Small intestine (tissue), 7 donors: ENCODE measurements around the gene NAT8L. TPM values are rescaled to one million over a fixed set of nuclear protein-coding genes. Genes with fewer than 3 reads are reported as not detected.
A peak's percentile ranks its signal among the peaks of the same experiment; 100 is the strongest.

Experiments
- DNase-seq, 2 donors: peaks; one replicate each; pipeline versions ENCODE4 v3.0.0 to v3.0.0-alpha.2; 2013
- FAIRE-seq: peaks from 2 replicates; lab custom pipeline; 2012; peaks lifted over from hg19 to GRCh38; lab: Jason Lieb, UNC
- H3K27ac ChIP-seq, 3 donors: one replicate each; pipeline ENCODE4 v1.5.1; 2013; ENCODE audit warnings: low read length in 2 of 3, mild to moderate bottlenecking in 2 of 3, control low read depth in 1 of 3, inconsistent platforms in 1 of 3, low read depth in 1 of 3, moderate library complexity in 1 of 3
- H3K27me3 ChIP-seq, 3 donors: one replicate each; pipeline ENCODE4 v1.6.1; 2013; ENCODE audit warnings: low read length in 3 of 3, inconsistent platforms in 1 of 3; ENCODE audit not compliant: control insufficient read depth in 3 of 3, insufficient read depth in 3 of 3
- H3K36me3 ChIP-seq, 3 donors: one replicate each; pipeline ENCODE4 v1.6.1; 2013; ENCODE audit warnings: low read length in 3 of 3, inconsistent platforms in 1 of 3, low read depth in 1 of 3, mild to moderate bottlenecking in 1 of 3, moderate library complexity in 1 of 3; ENCODE audit not compliant: control insufficient read depth in 3 of 3, insufficient read depth in 2 of 3
- H3K4me1 ChIP-seq, 3 donors: one replicate each; pipeline ENCODE4 v1.6.1; 2013; ENCODE audit warnings: low read length in 2 of 3, inconsistent platforms in 1 of 3, low read depth in 1 of 3, mild to moderate bottlenecking in 1 of 3, moderate library complexity in 1 of 3; ENCODE audit not compliant: control insufficient read depth in 3 of 3, insufficient read depth in 2 of 3
- H3K4me3 ChIP-seq, 3 donors: one replicate each; pipeline ENCODE4 v1.5.1; 2013; ENCODE audit warnings: low read length in 3 of 3, control low read depth in 1 of 3, inconsistent platforms in 1 of 3, low read depth in 1 of 3, mild to moderate bottlenecking in 1 of 3, moderate library complexity in 1 of 3
- H3K9me3 ChIP-seq, 2 donors: one replicate each; pipeline ENCODE4 v1.6.1; 2013; ENCODE audit warnings: low read depth in 1 of 2, low read length in 1 of 2; ENCODE audit not compliant: control insufficient read depth in 2 of 2, insufficient read depth in 1 of 2
- WGBS, 3 donors: extraction: QIAGEN DNeasy Blood & Tissue Kit; methylation state at CpG; one replicate each; pipeline ENCODE4 v1.1.7; 2013; 5-methylcytosine and 5-hydroxymethylcytosine counted together
- polyA plus RNA-seq, 4 donors: library from polyadenylated mRNA; stranded (reverse) in 3 of 4; unstranded in 1 of 4; fragments of 200-250 nt in 3 of 4; fragments of 120-200 nt in 1 of 4; gene quantifications; one replicate each; pipeline versions ENCODE4 v1.2.1 to v1.2.3, GENCODE V29; 2013
- donor health status: healthy with polysubstance abuse.
- donor health status: control.
- donor health status: control.
- donor health status: Bipolar disorder and iron deficiency.
- donor health status: healthy.

NAT8L gene
- polyA plus RNA-seq, 4 donors, result under 0.01 to 1.8 (median 0.31) TPM; not detected in 1

GRCh38 chr4:2048831-2049230, 10.3 kb upstream of the NAT8L start:
- H3K9me3 ChIP-seq, result peaks cover 0 to 3% of the 10 kb centered on the region in 2 donors
- H3K4me3 ChIP-seq, result no peak overlapping the region
- WGBS, 3 donors, result 79 to 87% (median 84%) methylated on average over 8 of the region's 8 CpGs
- H3K4me1 ChIP-seq, result no peaks in the 10 kb centered on the region
- DNase-seq, result no peak
- H3K27ac ChIP-seq, result no peak overlapping the region
- peaks cover 0 to 3% (median 0%) of the 10 kb centered on the region in 3 donors for H3K36me3 ChIP-seq
- no peak for FAIRE-seq
- H3K27me3 ChIP-seq, result peaks cover 0 to 36% (median 0%) of the 10 kb centered on the region in 3 donors

DNA sequence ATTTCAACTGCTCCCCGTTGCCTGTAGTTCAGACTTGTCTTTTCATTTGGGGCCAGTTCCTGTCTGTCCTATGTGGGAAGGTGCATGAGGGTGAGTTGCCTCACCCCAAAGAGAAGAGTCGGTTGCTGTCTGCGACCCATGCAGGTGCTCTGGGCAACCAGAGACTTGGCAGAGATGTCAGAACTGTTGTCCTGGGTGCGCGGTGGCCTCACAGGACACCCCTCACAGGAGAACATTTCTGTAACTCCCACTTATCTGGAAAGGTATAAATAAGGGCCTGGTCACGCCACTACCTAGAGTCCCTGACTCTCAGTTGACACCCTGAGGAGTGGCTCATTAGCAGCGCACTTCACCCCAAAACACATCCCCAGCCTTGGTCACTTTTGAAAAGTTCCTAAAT, 9.7 kb upstream of the NAT8L start:
- Histone ChIP-seq H3K27ac (no peak overlapping the region), H3K27me3 (peaks cover 0 to 38% (median 2%) of the 10 kb centered on the region in 3 donors), H3K9me3 (peaks cover 0 to 3% of the 10 kb centered on the region in 2 donors), H3K4me1 (no peaks in the 10 kb centered on the region), H3K4me3 (no peak overlapping the region), H3K36me3 (no peaks in the 10 kb centered on the region)
- no peak for FAIRE-seq
- WGBS, 3 donors, result 90 to 92% (median 91%) methylated on average over 7 of the region's 7 CpGs
- no peak for DNase-seq

- H3K4me3 ChIP-seq, result no peak overlapping the region
- no peaks in the 10 kb centered on the region for H3K9me3 ChIP-seq
- WGBS, 3 donors, result 83 to 89% (median 86%) methylated on average over 7 of the region's 7 CpGs
- H3K27me3 ChIP-seq, result peaks cover 0 to 34% (median 2%) of the 10 kb centered on the region in 3 donors
- H3K36me3 ChIP-seq, result no peaks in the 10 kb centered on the region
- DNase-seq, result no peak
- no peak overlapping the region for H3K27ac ChIP-seq
- H3K4me1 ChIP-seq, result no peaks in the 10 kb centered on the region
- FAIRE-seq, result no peak
Observed at GRCh38 chr4:2049811-2050210, 9.3 kb upstream of the NAT8L start.

GRCh38 chr4:2051086-2051485, 8.0 kb upstream of the NAT8L start:
- Histone ChIP-seq H3K9me3 (no peaks in the 10 kb centered on the region), H3K27me3 (peaks cover 0 to 35% (median 2%) of the 10 kb centered on the region in 3 donors), H3K36me3 (no peaks in the 10 kb centered on the region), H3K27ac (no peak overlapping the region), H3K4me3 (no peak overlapping the region), H3K4me1 (no peaks in the 10 kb centered on the region)
- no peak for FAIRE-seq
- 72 to 81% (median 80%) methylated on average over 10 of the region's 10 CpGs for WGBS, 3 donors
- no peak for DNase-seq

GRCh38 chr4:2054217-2054616, 4.9 kb upstream of the NAT8L start:
- FAIRE-seq, result no peak
- WGBS, 3 donors, result 61 to 71% (median 65%) methylated on average over 6 of the region's 6 CpGs

GRCh38 chr4:2057382-2058065, 1.6 kb upstream of the NAT8L start:
- H3K36me3 ChIP-seq, result no peaks in the 10 kb centered on the region
- H3K4me3 ChIP-seq, result no peak overlapping the region
- no peaks in the 10 kb centered on the region for H3K9me3 ChIP-seq
- no peak for DNase-seq
- no peak overlapping the region for H3K27ac ChIP-seq
- WGBS, 3 donors, result 61 to 70% (median 68%) methylated on average over 26 of the region's 26 CpGs
- peaks cover 17 to 50% (median 27%) of the 10 kb centered on the region in 3 donors for H3K27me3 ChIP-seq
- no peak for FAIRE-seq
- H3K4me1 ChIP-seq, result no peaks in the 10 kb centered on the region

More at GRCh38 chr4:2054217-2054616, 4.9 kb upstream of the NAT8L start:
- Histone ChIP-seq H3K27ac (no peak overlapping the region), H3K9me3 (no peaks in the 10 kb centered on the region), H3K4me1 (no peaks in the 10 kb centered on the region), H3K27me3 (peaks cover 6 to 37% (median 12%) of the 10 kb centered on the region in 3 donors), H3K36me3 (no peaks in the 10 kb centered on the region), H3K4me3 (no peak overlapping the region)
- no peak for DNase-seq

DNA sequence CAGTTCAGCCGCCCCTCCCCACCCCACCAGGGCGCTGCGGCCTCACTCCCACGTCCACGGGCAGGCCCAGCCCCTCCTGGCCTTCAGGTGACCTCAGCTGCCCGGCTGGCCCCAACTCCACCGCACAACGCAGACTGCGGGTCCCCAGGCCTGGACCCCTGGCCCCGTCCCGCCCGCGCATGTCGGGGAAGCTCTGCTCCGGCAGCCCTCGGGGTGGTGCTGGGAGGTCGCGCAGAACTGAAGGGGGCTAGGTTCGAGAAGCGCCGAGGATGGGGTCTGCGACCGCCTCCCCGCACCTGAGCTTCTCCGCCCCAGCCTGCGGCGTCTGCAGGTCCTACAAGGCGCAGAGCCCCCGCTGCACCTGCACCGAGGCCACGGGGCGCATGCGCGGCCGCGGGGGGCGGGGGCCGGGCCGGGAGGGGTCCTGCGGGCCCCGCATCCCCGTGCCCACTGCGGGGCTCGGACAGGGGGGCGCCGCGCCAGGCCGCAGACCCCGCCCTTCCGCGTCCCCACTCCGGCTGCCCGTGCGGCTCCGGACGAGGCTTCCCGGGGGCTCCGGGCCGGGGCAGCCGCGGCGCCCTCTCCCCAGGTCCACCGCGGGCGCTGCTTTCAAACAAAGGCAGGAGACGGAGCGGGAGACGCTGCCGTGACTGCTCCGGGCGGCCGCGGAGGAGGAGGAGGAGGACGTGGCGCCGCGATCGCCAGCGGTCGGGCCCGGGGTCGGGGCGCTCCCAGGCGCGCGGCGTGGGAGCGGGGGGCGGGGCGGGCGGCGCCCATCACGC, 672 bp upstream of the NAT8L start:
- DNase-seq, result peak in 1 of 2 donors; percentile 34

GRCh38 chr4:2059726-2060602, 837 bp downstream of the NAT8L start:
- H3K27me3 ChIP-seq, result peaks cover 15 to 45% (median 27%) of the 10 kb centered on the region in 3 donors
- DNase-seq, result peak in 1 of 2 donors; percentile 39
- WGBS, 3 donors, result 3% methylated on average over 58 to 102 of the region's 102 CpGs

More for the DNA sequence above, 672 bp upstream of the NAT8L start:
- no peaks in the 10 kb centered on the region for H3K9me3 ChIP-seq
- H3K27ac ChIP-seq, result no peak overlapping the region
- no peaks in the 10 kb centered on the region for H3K36me3 ChIP-seq
- no peak for FAIRE-seq
- no peaks in the 10 kb centered on the region for H3K4me1 ChIP-seq
- 2 to 3% (median 3%) methylated on average over 46 to 93 of the region's 93 CpGs for WGBS, 3 donors
- H3K4me3 ChIP-seq, result peak overlapping the region; percentile 7 to 63 (median 13)
- H3K27me3 ChIP-seq, result peaks cover 17 to 48% (median 27%) of the 10 kb centered on the region in 3 donors

More at GRCh38 chr4:2059726-2060602, 837 bp downstream of the NAT8L start:
- no peaks in the 10 kb centered on the region for H3K4me1 ChIP-seq
- H3K9me3 ChIP-seq, result no peaks in the 10 kb centered on the region
- no peaks in the 10 kb centered on the region for H3K36me3 ChIP-seq
- FAIRE-seq, result no peak
- no peak overlapping the region for H3K27ac ChIP-seq
- peak overlapping the region in 1 of 3 donors; percentile 63 for H3K4me3 ChIP-seq
